ENCODE measurements around the gene MPL. TPM values are rescaled to one million over a fixed set of nuclear protein-coding genes. Genes with fewer than 3 reads are reported as not detected.
A peak's percentile ranks its signal among the peaks of the same experiment; 100 is the strongest.

The MPL gene
- total and polyA plus RNA-seq, 2 of the 13 experiments (the other 11 are each of a cell fraction or from before 2014, with no cell fraction given), result not detected

- no peak for TF ChIP-seq ZNF280D (CRISPR knock-in tag; IDR thresholded peaks at IDR 0.05)
- no peak for TF ChIP-seq U2AF2 (IDR thresholded peaks at IDR 0.05; ENCODE audit: low read depth, low read length)
- TF ChIP-seq TRIM24 (CRISPR knock-in tag; IDR thresholded peaks at IDR 0.05), result no peak
- TF ChIP-seq ZNF7 (CRISPR knock-in tag; IDR thresholded peaks at IDR 0.05), result no peak
- no peak for TF ChIP-seq SIX1 (CRISPR knock-in tag; IDR thresholded peaks at IDR 0.05; ENCODE audit: borderline replicate concordance)
- no peak for TF ChIP-seq ZNF768 (CRISPR knock-in tag; IDR thresholded peaks at IDR 0.05)
- TF ChIP-seq GATA4 (IDR thresholded peaks at IDR 0.05; ENCODE audit: borderline replicate concordance, low read depth), result no peak
- no peak for TF ChIP-seq RXRA (CRISPR knock-in tag; IDR thresholded peaks at IDR 0.05)
- no peak for TF ChIP-seq ZNF891 (CRISPR knock-in tag; IDR thresholded peaks at IDR 0.05)
- TF ChIP-seq ZNF3 (CRISPR knock-in tag; IDR thresholded peaks at IDR 0.05), result no peak
- no peak for TF ChIP-seq HNRNPH1 (optimal IDR thresholded peaks at IDR 0.05; ENCODE audit: low read depth, low read length)
- TF ChIP-seq MTF2 (CRISPR knock-in tag; IDR thresholded peaks at IDR 0.05; ENCODE audit: borderline replicate concordance), result no peak
- no peak; the same call in 1 of the 2 replicates for TF ChIP-seq ZNF792 (CRISPR knock-in tag; IDR thresholded peaks at IDR 0.05)
- no peak for TF ChIP-seq BCL6 (CRISPR knock-in tag; IDR thresholded peaks at IDR 0.05)
- TF ChIP-seq RFXAP (CRISPR knock-in tag; IDR thresholded peaks at IDR 0.05; ENCODE audit: borderline replicate concordance), result no peak
- TF ChIP-seq ZNF264 (CRISPR knock-in tag; IDR thresholded peaks at IDR 0.05), result no peak
- no peak for TF ChIP-seq ZNF296 (CRISPR knock-in tag; conservative IDR thresholded peaks at IDR 0.05)
- no peak for TF ChIP-seq ZNF558 (CRISPR knock-in tag; IDR thresholded peaks at IDR 0.05; ENCODE audit: borderline replicate concordance)
- TF ChIP-seq MTA3 (CRISPR knock-in tag; IDR thresholded peaks at IDR 0.05), result no peak
- TF ChIP-seq YEATS2 (CRISPR knock-in tag; IDR thresholded peaks at IDR 0.05; ENCODE audit: borderline replicate concordance), result peak; percentile 90; the same call in 1 of the 2 replicates
- no peak for TF ChIP-seq ESRRA (CRISPR knock-in tag; IDR thresholded peaks at IDR 0.05; ENCODE audit: low read depth)
- TF ChIP-seq ZNF710 (CRISPR knock-in tag; IDR thresholded peaks at IDR 0.05; ENCODE audit: borderline replicate concordance), result no peak
- peak; percentile 57; the same call in 1 of the 2 replicates for TF ChIP-seq ZNF350 (CRISPR knock-in tag; IDR thresholded peaks at IDR 0.05; ENCODE audit: borderline replicate concordance, low read depth)
- no peak for TF ChIP-seq ZNF775 (CRISPR knock-in tag; IDR thresholded peaks at IDR 0.05; ENCODE audit: borderline replicate concordance)
- peak; percentile 70 for TF ChIP-seq GABPA (IDR thresholded peaks at IDR 0.05; ENCODE audit: low read depth, low read length)
- peak; percentile 93 for TF ChIP-seq GABPA (CRISPR knock-in tag; IDR thresholded peaks at IDR 0.05; ENCODE audit: low read depth)
- TF ChIP-seq SMARCE1 (IDR thresholded peaks at IDR 0.05; ENCODE audit: borderline replicate concordance), result no peak
Measured at GRCh38 chr1:43358746-43359693, 21.4 kb downstream of the MPL start, which contains the start of gene CDC20 (continued).

Measured in HepG2 (cell line).